Activated naive CD4-positive, alpha-beta T cell treated with anti-CD3 and anti-CD28 coated beads, Interleukin-2, amount 50 U/mL, for 24 hours (primary cell): ENCODE results near the gene CST3.
"Not testable (repeated sequence)": the region's sequence is repeated elsewhere in the genome, so short reads cannot be mapped to it uniquely, and the experiment has no call there.

Source experiments
- H3K27ac Mint-ChIP-seq: one replicate; pipeline ENCODE4 v1.8.0; 2021; ENCODE audit warnings: mild to moderate bottlenecking, mixed read lengths
- H3K27me3 Mint-ChIP-seq: one replicate; pipeline ENCODE4 v1.8.0; 2021; ENCODE audit warnings: mixed read lengths
- H3K36me3 Mint-ChIP-seq: one replicate; pipeline ENCODE4 v1.8.0; 2021; ENCODE audit warnings: mixed read lengths
- H3K4me1 Mint-ChIP-seq: one replicate; pipeline ENCODE4 v1.8.0; 2021; ENCODE audit warnings: mixed read lengths
- H3K4me3 Mint-ChIP-seq: one replicate; pipeline ENCODE4 v1.8.0; 2021; ENCODE audit warnings: mild to moderate bottlenecking, mixed read lengths
- H3K9me3 Mint-ChIP-seq: one replicate; pipeline ENCODE4 v1.8.0; 2021; ENCODE audit warnings: mixed read lengths

Gene CST3

GRCh38 chr20:23629017-23629541 lies 8.7 kb downstream of the CST3 start:
- no peaks in the 10 kb centered on the region for H3K4me1 Mint-ChIP-seq
- H3K27me3 Mint-ChIP-seq: peaks cover 2% of the 10 kb centered on the region
- H3K4me3 Mint-ChIP-seq: no peak overlapping the region
- no peak overlapping the region for H3K27ac Mint-ChIP-seq
- no peaks in the 10 kb centered on the region for H3K9me3 Mint-ChIP-seq
- no peaks in the 10 kb centered on the region for H3K36me3 Mint-ChIP-seq

- H3K4me3 Mint-ChIP-seq: no peak overlapping the region
- peaks cover 4% of the 10 kb centered on the region for H3K27me3 Mint-ChIP-seq
- H3K36me3 Mint-ChIP-seq: no peaks in the 10 kb centered on the region
- H3K27ac Mint-ChIP-seq: no peak overlapping the region
- no peaks in the 10 kb centered on the region for H3K9me3 Mint-ChIP-seq
- no peaks in the 10 kb centered on the region for H3K4me1 Mint-ChIP-seq
Measured at GRCh38 chr20:23628402-23629016, 9.2 kb downstream of the CST3 start.

- Mint-ChIP-seq H3K36me3 (no peaks in the 10 kb centered on the region), H3K27me3 (peaks cover 4% of the 10 kb centered on the region), H3K4me1 (no peaks in the 10 kb centered on the region), H3K9me3 (no peaks in the 10 kb centered on the region), H3K27ac (no peak overlapping the region), H3K4me3 (no peak overlapping the region)
Measured at GRCh38 chr20:23627501-23627900, 10.3 kb downstream of the CST3 start.

GRCh38 chr20:23626040-23626620 lies 11.6 kb downstream of the CST3 start:
- peaks cover 11% of the 10 kb centered on the region for H3K27me3 Mint-ChIP-seq
- no peaks in the 10 kb centered on the region for H3K9me3 Mint-ChIP-seq
- no peaks in the 10 kb centered on the region for H3K36me3 Mint-ChIP-seq
- no peaks in the 10 kb centered on the region for H3K4me1 Mint-ChIP-seq
- H3K4me3 Mint-ChIP-seq: no peak overlapping the region
- H3K27ac Mint-ChIP-seq: no peak overlapping the region

- Mint-ChIP-seq H3K27me3 (peaks cover 12% of the 10 kb centered on the region), H3K4me1 (no peaks in the 10 kb centered on the region), H3K9me3 (no peaks in the 10 kb centered on the region), H3K4me3 (no peak overlapping the region), H3K36me3 (no peaks in the 10 kb centered on the region), H3K27ac (no peak overlapping the region)
Measured at GRCh38 chr20:23625236-23625964, 12.4 kb downstream of the CST3 start.

- peaks cover 12% of the 10 kb centered on the region for H3K27me3 Mint-ChIP-seq
Measured at GRCh38 chr20:23624324-23624691, 13.4 kb downstream of the CST3 start.

GRCh38 chr20:23623666-23624323 lies 14.0 kb downstream of the CST3 start:
- peaks cover 12% of the 10 kb centered on the region for H3K27me3 Mint-ChIP-seq
- H3K27ac Mint-ChIP-seq: no peak overlapping the region
- H3K36me3 Mint-ChIP-seq: no peaks in the 10 kb centered on the region
- H3K4me3 Mint-ChIP-seq: no peak overlapping the region
- no peaks in the 10 kb centered on the region for H3K4me1 Mint-ChIP-seq
- H3K9me3 Mint-ChIP-seq: no peaks in the 10 kb centered on the region

More at GRCh38 chr20:23624324-23624691, 13.4 kb downstream of the CST3 start:
- no peaks in the 10 kb centered on the region for H3K4me1 Mint-ChIP-seq
- no peak overlapping the region for H3K27ac Mint-ChIP-seq
- H3K36me3 Mint-ChIP-seq: no peaks in the 10 kb centered on the region
- H3K4me3 Mint-ChIP-seq: no peak overlapping the region
- H3K9me3 Mint-ChIP-seq: no peaks in the 10 kb centered on the region

GRCh38 chr20:23622839-23623343 lies 14.9 kb downstream of the CST3 start:
- Mint-ChIP-seq H3K27me3 (peaks cover 16% of the 10 kb centered on the region), H3K4me3 (no peak overlapping the region), H3K36me3 (no peaks in the 10 kb centered on the region), H3K9me3 (no peaks in the 10 kb centered on the region), H3K4me1 (no peaks in the 10 kb centered on the region), H3K27ac (no peak overlapping the region)

- H3K4me1 Mint-ChIP-seq, H3K36me3 Mint-ChIP-seq, H3K9me3 Mint-ChIP-seq, H3K27ac Mint-ChIP-seq, H3K4me3 Mint-ChIP-seq: not testable (repeated sequence)
- peaks cover 15% of the 10 kb centered on the region for H3K27me3 Mint-ChIP-seq
Measured at GRCh38 chr20:23622401-23622800, 15.4 kb downstream of the CST3 start.

- H3K36me3 Mint-ChIP-seq, H3K9me3 Mint-ChIP-seq, H3K4me3 Mint-ChIP-seq, H3K4me1 Mint-ChIP-seq, H3K27ac Mint-ChIP-seq: not testable (repeated sequence)
- H3K27me3 Mint-ChIP-seq: peaks cover 19% of the 10 kb centered on the region
Measured at GRCh38 chr20:23620670-23621386, 16.9 kb downstream of the CST3 start.

- H3K27me3 Mint-ChIP-seq: peaks cover 10% of the 10 kb centered on the region
- H3K36me3 Mint-ChIP-seq: no peaks in the 10 kb centered on the region
- no peaks in the 10 kb centered on the region for H3K9me3 Mint-ChIP-seq
- H3K4me3 Mint-ChIP-seq: no peak overlapping the region
- H3K27ac Mint-ChIP-seq: no peak overlapping the region
- no peaks in the 10 kb centered on the region for H3K4me1 Mint-ChIP-seq
Measured at GRCh38 chr20:23614163-23614562, 23.6 kb downstream of the CST3 start.

GRCh38 chr20:23613676-23614075 lies 24.1 kb downstream of the CST3 start:
- H3K27me3 Mint-ChIP-seq: peaks cover 10% of the 10 kb centered on the region
- H3K9me3 Mint-ChIP-seq: no peaks in the 10 kb centered on the region
- no peak overlapping the region for H3K27ac Mint-ChIP-seq
- no peak overlapping the region for H3K4me3 Mint-ChIP-seq
- no peaks in the 10 kb centered on the region for H3K4me1 Mint-ChIP-seq
- H3K36me3 Mint-ChIP-seq: no peaks in the 10 kb centered on the region

- Mint-ChIP-seq H3K27ac (no peak overlapping the region), H3K27me3 (peaks cover 4% of the 10 kb centered on the region), H3K4me3 (no peak overlapping the region), H3K9me3 (no peaks in the 10 kb centered on the region), H3K36me3 (no peaks in the 10 kb centered on the region), H3K4me1 (no peaks in the 10 kb centered on the region)
Measured at GRCh38 chr20:23612396-23612795, 25.4 kb downstream of the CST3 start.

GRCh38 chr20:23609486-23610109 lies 28.2 kb downstream of the CST3 start:
- H3K4me1 Mint-ChIP-seq: no peaks in the 10 kb centered on the region
- no peaks in the 10 kb centered on the region for H3K27me3 Mint-ChIP-seq
- H3K27ac Mint-ChIP-seq: no peak overlapping the region
- no peaks in the 10 kb centered on the region for H3K36me3 Mint-ChIP-seq
- no peak overlapping the region for H3K4me3 Mint-ChIP-seq
- H3K9me3 Mint-ChIP-seq: no peaks in the 10 kb centered on the region
